HS-27A (cell line): ENCODE measurements around the gene SAP30L.

Experiments
- DNase-seq: peaks from one replicate; pipeline ENCODE4 v3.0.0-alpha.2; 2012; ENCODE audit warnings: low read depth, missing footprints

SAP30L gene

GRCh38 chr5:154421868-154422267 is 23.9 kb upstream of the SAP30L start:
- no peak for DNase-seq

GRCh38 chr5:154422298-154422697 is 23.5 kb upstream of the SAP30L start:
- no peak for DNase-seq

- DNase-seq, result no peak
Observed at GRCh38 chr5:154428208-154428607, 17.6 kb upstream of the SAP30L start.

- no peak for DNase-seq
Observed at GRCh38 chr5:154429341-154429740, 16.5 kb upstream of the SAP30L start.

- DNase-seq, result no peak
Observed at GRCh38 chr5:154430466-154430865, 15.3 kb upstream of the SAP30L start.

- no peak for DNase-seq
Observed at GRCh38 chr5:154430961-154431630, 14.7 kb upstream of the SAP30L start.

- no peak for DNase-seq
Observed at GRCh38 chr5:154435226-154435625, 10.6 kb upstream of the SAP30L start.

GRCh38 chr5:154437281-154437965 is 8.4 kb upstream of the SAP30L start:
- DNase-seq, result no peak

GRCh38 chr5:154440540-154440939 is 5.3 kb upstream of the SAP30L start:
- DNase-seq, result no peak

- DNase-seq, result no peak
Observed at GRCh38 chr5:154442801-154443200, 3.0 kb upstream of the SAP30L start.

GRCh38 chr5:154444556-154445421 is 1.0 kb upstream of the SAP30L start:
- DNase-seq, result no peak

- no peak for DNase-seq
Observed at GRCh38 chr5:154446195-154447088, 645 bp downstream of the SAP30L start.

- DNase-seq, result no peak
Observed at GRCh38 chr5:154447089-154447725, 1.4 kb downstream of the SAP30L start.

GRCh38 chr5:154449786-154450185 is 4.0 kb downstream of the SAP30L start:
- DNase-seq, result no peak

GRCh38 chr5:154451957-154452356 is 6.2 kb downstream of the SAP30L start:
- no peak for DNase-seq

- no peak for DNase-seq
Observed at GRCh38 chr5:154455585-154455984, 9.8 kb downstream of the SAP30L start.

- DNase-seq, result no peak
Observed at GRCh38 chr5:154456540-154456939, 10.7 kb downstream of the SAP30L start.

GRCh38 chr5:154459015-154459414 is 13.2 kb downstream of the SAP30L start:
- no peak for DNase-seq

- no peak for DNase-seq
Observed at GRCh38 chr5:154460172-154460571, 14.4 kb downstream of the SAP30L start.

- no peak for DNase-seq
Observed at GRCh38 chr5:154461531-154461930, 15.7 kb downstream of the SAP30L start.

- no peak for DNase-seq
Observed at GRCh38 chr5:154464438-154464837, 18.6 kb downstream of the SAP30L start.
